Trophoblast cell (in vitro differentiated cells and primary cell): ENCODE data around the gene RNF180.

Experiments
- DNase-seq, 2 donors: peaks; one replicate each; pipeline ENCODE4 v3.0.0-alpha.2; 2016
- H2AFZ ChIP-seq: 2 replicates; pipeline ENCODE4 v1.6.1; 2013; ENCODE audit warnings: low read length, moderate library complexity, mild to moderate bottlenecking; ENCODE audit not compliant: insufficient read depth, poor library complexity
- H2AK5ac ChIP-seq: 2 replicates; pipeline ENCODE4 v1.6.1; 2013; ENCODE audit warnings: mild to moderate bottlenecking, low read length
- H2BK120ac ChIP-seq: 2 replicates; pipeline ENCODE4 v1.6.1; 2013; ENCODE audit warnings: low read length, mild to moderate bottlenecking, moderate library complexity; ENCODE audit not compliant: insufficient read depth, poor library complexity
- H2BK12ac ChIP-seq: 2 replicates; pipeline ENCODE4 v1.6.1; 2013; ENCODE audit warnings: mild to moderate bottlenecking, low read length, moderate library complexity
- H2BK5ac ChIP-seq: 2 replicates; pipeline ENCODE4 v1.6.1; 2013; ENCODE audit warnings: low read length, low read depth, moderate library complexity, mild to moderate bottlenecking; ENCODE audit not compliant: poor library complexity
- H3K14ac ChIP-seq: 2 replicates; pipeline ENCODE4 v1.6.1; 2013; ENCODE audit warnings: mild to moderate bottlenecking, low read length
- H3K18ac ChIP-seq: 2 replicates; pipeline ENCODE4 v1.6.1; 2013; ENCODE audit warnings: mild to moderate bottlenecking, low read length
- H3K23ac ChIP-seq: 2 replicates; pipeline ENCODE4 v1.6.1; 2013; ENCODE audit warnings: low read length
- H3K27ac ChIP-seq: 2 replicates; pipeline ENCODE4 v1.5.1; 2013; ENCODE audit warnings: low read depth, mild to moderate bottlenecking, inconsistent platforms, low read length, moderate library complexity
- H3K27me3 ChIP-seq: 2 replicates; pipeline ENCODE4 v1.6.1; 2013; ENCODE audit warnings: inconsistent platforms, mild to moderate bottlenecking, low read length, moderate library complexity; ENCODE audit not compliant: insufficient read depth
- H3K36me3 ChIP-seq, 2 experiments: 1 replicate in 1 of 2; 2 replicates in 1 of 2; pipeline ENCODE4 v1.6.1; 2013; ENCODE audit warnings: low read length in 2 of 2, mild to moderate bottlenecking in 2 of 2, moderate library complexity in 1 of 2; ENCODE audit not compliant: insufficient read depth in 2 of 2, control insufficient read depth in 1 of 2
- H3K4ac ChIP-seq: 2 replicates; pipeline ENCODE4 v1.6.1; 2013; ENCODE audit warnings: low read depth, mild to moderate bottlenecking, low read length, moderate library complexity
- H3K4me1 ChIP-seq, 2 experiments: 1 replicate in 1 of 2; 2 replicates in 1 of 2; pipeline ENCODE4 v1.6.1; 2013; ENCODE audit warnings: low read length in 2 of 2, mild to moderate bottlenecking in 2 of 2, moderate library complexity in 1 of 2; ENCODE audit not compliant: insufficient read depth in 2 of 2, control insufficient read depth in 1 of 2
- H3K4me2 ChIP-seq: 2 replicates; pipeline ENCODE4 v1.6.1; 2013; ENCODE audit warnings: inconsistent platforms, mild to moderate bottlenecking, low read length, moderate library complexity
- H3K4me3 ChIP-seq: 2 replicates; pipeline ENCODE4 v1.5.1; 2013; ENCODE audit warnings: mild to moderate bottlenecking, low read depth, low read length, inconsistent platforms
- H3K79me1 ChIP-seq: one replicate; pipeline ENCODE4 v1.6.1; 2013; ENCODE audit warnings: low read length
- H3K79me2 ChIP-seq: 2 replicates; pipeline ENCODE4 v1.6.1; 2013; ENCODE audit warnings: low read length, mild to moderate bottlenecking; ENCODE audit not compliant: control insufficient read depth, insufficient read depth, poor library complexity
- H3K9ac ChIP-seq: 2 replicates; pipeline ENCODE4 v1.6.1; 2013; ENCODE audit warnings: mild to moderate bottlenecking, low read length
- H3K9me3 ChIP-seq: 2 replicates; pipeline ENCODE4 v1.6.1; 2013; ENCODE audit warnings: low read depth, mild to moderate bottlenecking, control low read depth, inconsistent platforms, low read length; ENCODE audit not compliant: insufficient read depth
- H4K12ac ChIP-seq: 2 replicates; pipeline ENCODE4 v1.6.1; 2013; ENCODE audit warnings: low read depth, mild to moderate bottlenecking, low read length, moderate library complexity
- H4K8ac ChIP-seq: 2 replicates; pipeline ENCODE4 v1.6.1; 2013; ENCODE audit warnings: low read depth, mild to moderate bottlenecking, low read length, moderate library complexity
- H4K91ac ChIP-seq: one replicate; pipeline ENCODE4 v1.6.1; 2013; ENCODE audit warnings: low read depth, mild to moderate bottlenecking, low read length, moderate library complexity
- WGBS: extraction: QIAGEN DNeasy Blood & Tissue Kit; methylation state at CpG from one replicate; pipeline ENCODE4 v1.1.7; 2013; ENCODE audit warnings: missing lambda C conversion rate; ENCODE audit not compliant: insufficient read length, insufficient coverage; ENCODE audit errors: extremely low coverage; 5-methylcytosine and 5-hydroxymethylcytosine counted together

Gene RNF180

DNA sequence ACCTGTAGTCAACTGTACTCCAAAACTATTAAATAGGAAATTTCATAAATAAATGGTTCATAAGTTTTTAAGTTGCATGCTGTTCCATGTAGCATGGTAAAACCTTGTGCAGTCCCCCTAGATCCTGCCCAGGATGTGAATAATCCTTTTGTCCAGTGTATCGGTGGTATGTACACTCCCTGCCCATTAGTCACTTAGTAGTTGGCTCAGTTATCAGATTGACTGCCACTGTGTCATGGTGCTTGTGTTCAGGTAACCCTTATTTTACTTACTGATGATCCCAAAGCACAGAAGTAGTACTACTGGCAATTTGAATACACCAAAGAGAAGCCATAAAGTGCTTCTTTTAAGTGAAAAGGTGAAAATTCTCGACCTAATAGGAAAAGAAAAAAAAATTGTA lies 134.2 kb downstream of the RNF180 start:
- no peak overlapping the region for H3K23ac ChIP-seq
- H4K12ac ChIP-seq: no peak overlapping the region
- H4K8ac ChIP-seq: no peak overlapping the region
- no peak overlapping the region for H3K18ac ChIP-seq
- no peak overlapping the region for H4K91ac ChIP-seq
- H2BK5ac ChIP-seq: no peak overlapping the region
- H3K9me3 ChIP-seq: no peaks in the 10 kb centered on the region
- no peak overlapping the region for H2BK12ac ChIP-seq
- H3K79me1 ChIP-seq: no peaks in the 10 kb centered on the region
- H3K27me3 ChIP-seq: no peaks in the 10 kb centered on the region
- no peaks in the 10 kb centered on the region for H3K4me1 ChIP-seq
- H3K9ac ChIP-seq: no peak overlapping the region
- H3K36me3 ChIP-seq: no peaks in the 10 kb centered on the region
- no peak overlapping the region for H3K4me2 ChIP-seq
- H2BK120ac ChIP-seq: no peak overlapping the region
- H2AK5ac ChIP-seq: no peak overlapping the region
- H3K4me3 ChIP-seq: no peak overlapping the region
- no peak overlapping the region for H3K14ac ChIP-seq
- H3K27ac ChIP-seq: no peak overlapping the region
- H2AFZ ChIP-seq: no peak overlapping the region
- DNase-seq: no peak
- no CpG with 5 or more reads among the region's 2 CpGs for WGBS
- no peak overlapping the region for H3K4ac ChIP-seq
- no peaks in the 10 kb centered on the region for H3K79me2 ChIP-seq

DNA sequence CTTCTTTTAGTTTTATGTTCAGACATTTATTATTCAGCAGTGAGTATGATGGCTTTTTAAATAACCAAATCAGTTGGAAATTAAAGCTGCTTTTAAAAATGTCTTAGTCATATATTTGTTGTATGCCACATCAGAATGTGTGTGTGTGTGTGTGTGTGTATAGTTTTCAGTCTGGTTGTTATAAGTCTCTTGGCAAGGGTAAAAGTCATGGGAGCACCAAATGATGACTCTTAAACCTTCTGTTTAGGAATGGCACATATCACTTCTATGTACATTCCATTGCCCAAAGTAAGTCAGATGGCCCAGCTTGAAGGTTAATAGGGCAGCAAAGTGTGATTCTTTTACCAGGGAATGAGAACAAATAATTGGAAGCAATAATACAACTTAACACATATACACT lies 135.9 kb downstream of the RNF180 start:
- no peak overlapping the region for H2BK12ac ChIP-seq
- H3K9ac ChIP-seq: no peak overlapping the region
- H4K91ac ChIP-seq: no peak overlapping the region
- H3K14ac ChIP-seq: no peak overlapping the region
- no peak overlapping the region for H3K4ac ChIP-seq
- H2BK120ac ChIP-seq: no peak overlapping the region
- H2AFZ ChIP-seq: no peak overlapping the region
- no peak overlapping the region for H4K8ac ChIP-seq
- no peak overlapping the region for H3K4me2 ChIP-seq
- no peak overlapping the region for H3K4me3 ChIP-seq
- H3K18ac ChIP-seq: no peak overlapping the region
- H3K79me2 ChIP-seq: no peaks in the 10 kb centered on the region
- no peak overlapping the region for H2BK5ac ChIP-seq
- H2AK5ac ChIP-seq: no peak overlapping the region
- no peak for DNase-seq
- H3K23ac ChIP-seq: no peak overlapping the region
- no peak overlapping the region for H4K12ac ChIP-seq
- H3K79me1 ChIP-seq: no peaks in the 10 kb centered on the region
- H3K27me3 ChIP-seq: no peaks in the 10 kb centered on the region
- no peaks in the 10 kb centered on the region for H3K9me3 ChIP-seq
- H3K4me1 ChIP-seq: no peaks in the 10 kb centered on the region
- H3K27ac ChIP-seq: no peak overlapping the region
- H3K36me3 ChIP-seq: no peaks in the 10 kb centered on the region

DNA sequence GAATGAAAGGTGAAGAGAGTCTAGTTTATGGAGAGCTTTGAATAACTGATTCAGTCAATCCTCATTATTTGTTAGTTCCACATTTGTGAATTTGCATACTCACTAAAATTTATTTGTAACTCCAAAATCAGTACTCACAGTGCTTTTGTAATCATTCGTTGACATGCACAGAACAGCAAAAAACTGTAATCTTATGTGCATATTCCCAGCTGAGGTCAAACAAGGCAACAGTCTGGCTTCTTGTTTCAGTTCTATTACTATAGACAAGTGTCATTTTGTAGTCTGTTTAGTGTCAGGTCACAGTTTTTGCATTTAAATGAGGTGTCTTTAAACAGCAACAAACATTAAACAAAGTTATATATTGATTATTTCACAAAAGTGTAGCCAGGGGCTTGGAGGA lies 142.5 kb downstream of the RNF180 start:
- Histone ChIP-seq H3K23ac (no peak overlapping the region), H3K9me3 (no peaks in the 10 kb centered on the region), H4K8ac (no peak overlapping the region), H3K79me1 (no peaks in the 10 kb centered on the region), H3K18ac (no peak overlapping the region), H2AFZ (no peak overlapping the region), H4K12ac (no peak overlapping the region), H3K27me3 (no peaks in the 10 kb centered on the region), H2BK5ac (no peak overlapping the region), H3K27ac (no peak overlapping the region), H3K4me2 (no peak overlapping the region), H2BK12ac (no peak overlapping the region), H4K91ac (no peak overlapping the region), H2AK5ac (no peak overlapping the region), H3K9ac (no peak overlapping the region), H3K4me1 (no peaks in the 10 kb centered on the region), H2BK120ac (no peak overlapping the region), H3K36me3 (no peaks in the 10 kb centered on the region), H3K79me2 (no peaks in the 10 kb centered on the region), H3K4ac (no peak overlapping the region), H3K14ac (no peak overlapping the region), H3K4me3 (no peak overlapping the region)
- no CpG with 5 or more reads among the region's 1 CpG for WGBS
- DNase-seq: no peak

DNA sequence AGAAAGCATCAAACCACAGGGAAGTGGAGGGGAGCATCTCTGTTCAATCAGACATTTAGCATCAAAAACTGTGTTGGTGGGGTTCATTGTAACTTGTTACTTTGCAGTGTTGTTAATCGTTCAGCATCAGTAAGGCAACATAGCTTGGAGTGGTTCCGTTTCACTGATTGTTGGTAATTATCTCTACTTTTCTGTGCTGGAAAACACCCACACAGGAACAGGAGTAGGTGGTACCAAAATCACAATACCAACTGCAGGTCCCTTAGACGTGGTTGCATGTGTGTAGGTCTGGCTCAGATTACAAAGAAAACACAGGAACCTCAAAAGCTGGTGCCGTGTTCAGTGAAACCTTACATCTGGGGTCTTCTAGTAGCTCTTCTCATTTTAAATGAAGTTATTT lies 146.8 kb downstream of the RNF180 start:
- Histone ChIP-seq H4K91ac (no peak overlapping the region), H3K27ac (no peak overlapping the region)

More for the DNA sequence above, 146.8 kb downstream of the RNF180 start:
- Histone ChIP-seq H4K8ac (no peak overlapping the region), H2BK5ac (no peak overlapping the region), H3K4me1 (no peaks in the 10 kb centered on the region), H3K4me3 (no peak overlapping the region), H3K23ac (no peak overlapping the region), H3K14ac (no peak overlapping the region), H3K27me3 (no peaks in the 10 kb centered on the region), H3K9ac (no peak overlapping the region), H3K4me2 (no peak overlapping the region), H2AFZ (no peak overlapping the region), H2BK12ac (no peak overlapping the region), H2BK120ac (no peak overlapping the region), H3K18ac (no peak overlapping the region), H4K12ac (no peak overlapping the region), H3K9me3 (no peaks in the 10 kb centered on the region), H3K36me3 (no peaks in the 10 kb centered on the region), H2AK5ac (no peak overlapping the region), H3K4ac (no peak overlapping the region), H3K79me1 (no peaks in the 10 kb centered on the region), H3K79me2 (no peaks in the 10 kb centered on the region)
- WGBS: no CpG with 5 or more reads among the region's 4 CpGs
- DNase-seq: no peak
